Type B pancreatic cell (in vitro differentiated cells): Measurements from ENCODE around the gene ZNF213. TPM values are rescaled to one million over a fixed set of nuclear protein-coding genes. Genes with fewer than 3 reads are reported as not detected.
A peak's percentile ranks its signal among the peaks of the same experiment; 100 is the strongest.
"Not testable (repeated sequence)": the region's sequence is repeated elsewhere in the genome, so short reads cannot be mapped to it uniquely, and the experiment has no call there.

ENCODE experiments used
- DNase-seq: peaks from one replicate; pipeline ENCODE4 v3.0.0; 2021; ENCODE audit warnings: mixed read lengths; ENCODE audit not compliant: unreplicated experiment; ENCODE audit errors: extremely low spot score
- H3K27ac Mint-ChIP-seq: 2 replicates; pipeline ENCODE4 v1.8.0; 2021; ENCODE audit warnings: mild to moderate bottlenecking, mixed read lengths
- H3K27me3 Mint-ChIP-seq: 2 replicates; pipeline ENCODE4 v1.8.0; 2021; ENCODE audit warnings: mixed read lengths
- H3K36me3 Mint-ChIP-seq: 2 replicates; pipeline ENCODE4 v1.8.0; 2021; ENCODE audit warnings: mixed read lengths
- H3K4me1 Mint-ChIP-seq: one replicate; pipeline ENCODE4 v1.8.0; 2021; ENCODE audit warnings: mixed read lengths; ENCODE audit not compliant: unreplicated experiment
- H3K4me3 Mint-ChIP-seq: 2 replicates; pipeline ENCODE4 v1.8.0; 2021; ENCODE audit warnings: mild to moderate bottlenecking, mixed read lengths
- H3K9me3 Mint-ChIP-seq: 2 replicates; pipeline ENCODE4 v1.8.0; 2021; ENCODE audit warnings: mixed read lengths
- total RNA-seq: library from RNA; stranded (reverse); gene quantifications from 2 replicates; pipeline ENCODE4 v1.2.1, GENCODE V29; 2021; ENCODE audit warnings: low replicate concordance
- TF ChIP-seq, protein P1 (sequence below): fragments of 200-600 bp; sonication (generic); conservative IDR thresholded peaks from 2 replicates; pipeline ENCODE4 v1.5.0; 2021; ENCODE audit warnings: antibody characterized with exemption, mild to moderate bottlenecking

The ZNF213 gene
- total RNA-seq, 1 donor from 2014 or later: 13.3 TPM

DNA sequence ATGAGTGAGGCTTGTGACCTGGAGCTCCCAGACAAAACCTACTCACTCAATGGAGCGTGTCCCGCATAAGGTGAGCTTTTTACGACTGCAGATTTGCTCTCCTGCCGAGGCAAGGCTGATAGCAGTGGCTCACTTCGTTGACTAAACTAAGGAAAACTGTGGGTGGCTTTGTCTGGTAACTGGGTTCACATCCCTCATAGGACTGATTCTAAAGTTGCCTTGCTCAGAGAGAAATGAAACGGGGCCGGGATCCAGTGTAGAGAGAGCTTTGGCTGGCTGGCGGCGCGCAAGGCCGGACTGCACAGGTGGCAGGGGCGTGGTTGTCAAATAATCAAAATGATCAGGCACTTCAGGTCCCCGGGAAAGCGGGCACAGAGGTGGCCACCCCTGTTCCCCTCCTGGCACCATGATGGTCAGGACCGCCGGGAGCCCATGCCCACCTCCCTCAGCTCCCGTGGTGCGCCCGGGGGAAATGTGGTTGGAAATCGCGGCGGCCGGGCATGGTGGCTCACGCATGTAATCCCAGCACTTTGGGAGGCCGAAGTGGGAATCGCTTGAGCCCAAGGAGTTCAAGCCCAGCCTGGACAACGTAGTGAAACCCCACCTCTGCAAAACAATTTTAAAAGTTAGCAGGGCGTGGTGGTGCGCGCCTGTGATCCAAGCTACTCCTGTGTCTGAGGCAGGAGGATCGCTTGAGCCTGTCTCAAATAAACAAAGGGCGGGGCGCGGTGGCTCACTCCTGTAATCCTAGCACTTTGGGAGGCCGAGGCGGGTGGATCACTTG lies 26.6 kb downstream of the ZNF213 start:
- DNase-seq: no peak
- Mint-ChIP-seq H3K4me3 (peak overlapping the region; percentile 59), H3K27me3 (peaks cover 24% of the 10 kb centered on the region), H3K36me3 (no peaks in the 10 kb centered on the region), H3K4me1 (peaks cover 14% of the 10 kb centered on the region), H3K9me3 (no peaks in the 10 kb centered on the region), H3K27ac (peak overlapping the region; percentile 67)
- TF ChIP-seq, protein P1, sequence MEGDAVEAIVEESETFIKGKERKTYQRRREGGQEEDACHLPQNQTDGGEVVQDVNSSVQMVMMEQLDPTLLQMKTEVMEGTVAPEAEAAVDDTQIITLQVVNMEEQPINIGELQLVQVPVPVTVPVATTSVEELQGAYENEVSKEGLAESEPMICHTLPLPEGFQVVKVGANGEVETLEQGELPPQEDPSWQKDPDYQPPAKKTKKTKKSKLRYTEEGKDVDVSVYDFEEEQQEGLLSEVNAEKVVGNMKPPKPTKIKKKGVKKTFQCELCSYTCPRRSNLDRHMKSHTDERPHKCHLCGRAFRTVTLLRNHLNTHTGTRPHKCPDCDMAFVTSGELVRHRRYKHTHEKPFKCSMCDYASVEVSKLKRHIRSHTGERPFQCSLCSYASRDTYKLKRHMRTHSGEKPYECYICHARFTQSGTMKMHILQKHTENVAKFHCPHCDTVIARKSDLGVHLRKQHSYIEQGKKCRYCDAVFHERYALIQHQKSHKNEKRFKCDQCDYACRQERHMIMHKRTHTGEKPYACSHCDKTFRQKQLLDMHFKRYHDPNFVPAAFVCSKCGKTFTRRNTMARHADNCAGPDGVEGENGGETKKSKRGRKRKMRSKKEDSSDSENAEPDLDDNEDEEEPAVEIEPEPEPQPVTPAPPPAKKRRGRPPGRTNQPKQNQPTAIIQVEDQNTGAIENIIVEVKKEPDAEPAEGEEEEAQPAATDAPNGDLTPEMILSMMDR: no peak

GRCh38 chr16:3164121-3164991 lies 29.5 kb downstream of the ZNF213 start:
- Mint-ChIP-seq H3K9me3 (no peaks in the 10 kb centered on the region), H3K27me3 (peaks cover 30% of the 10 kb centered on the region), H3K4me3 (no peak overlapping the region), H3K4me1 (no peaks in the 10 kb centered on the region), H3K27ac (no peak overlapping the region), H3K36me3 (no peaks in the 10 kb centered on the region)
- TF ChIP-seq, protein P1: no peak
- DNase-seq: no peak

DNA sequence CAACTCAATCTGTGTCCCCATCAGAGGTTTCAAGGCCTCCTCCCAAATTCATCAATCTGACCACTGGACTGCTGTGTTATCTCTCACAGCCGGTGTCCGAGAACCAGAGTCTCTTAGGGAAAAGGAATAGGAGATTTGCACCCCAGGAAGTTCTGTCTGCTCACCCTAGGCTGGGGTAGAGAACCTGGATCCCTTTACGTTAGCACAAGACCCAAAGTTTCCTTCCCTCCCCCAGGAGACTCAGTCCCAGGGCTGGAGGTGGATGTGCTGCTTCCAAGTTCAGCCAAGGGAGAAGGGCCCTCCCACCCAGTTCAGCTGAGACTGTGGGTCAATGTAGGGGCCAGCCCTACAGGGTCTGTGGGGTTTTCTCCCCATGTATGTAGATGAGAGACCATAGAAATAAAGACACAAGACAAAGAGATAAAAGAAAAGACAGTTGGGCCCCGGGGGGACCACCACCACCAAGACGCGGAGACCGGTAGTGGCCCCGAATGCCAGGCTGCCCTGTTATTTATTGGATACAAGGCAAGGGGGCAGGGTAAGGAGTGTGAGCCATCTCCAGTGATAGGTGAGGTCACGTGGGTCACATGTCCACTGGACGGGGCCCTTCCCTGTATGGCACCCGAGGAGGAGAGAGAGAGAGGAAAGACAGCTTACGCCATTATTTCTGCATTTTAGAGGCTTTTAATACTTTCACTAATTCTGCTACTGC lies 30.4 kb downstream of the ZNF213 start:
- no peak overlapping the region for H3K27ac Mint-ChIP-seq
- no peaks in the 10 kb centered on the region for H3K9me3 Mint-ChIP-seq
- no peak for DNase-seq
- H3K4me1 Mint-ChIP-seq: no peaks in the 10 kb centered on the region
- no peak overlapping the region for H3K4me3 Mint-ChIP-seq
- H3K36me3 Mint-ChIP-seq: no peaks in the 10 kb centered on the region
- TF ChIP-seq, protein P1: no peak
- peaks cover 39% of the 10 kb centered on the region for H3K27me3 Mint-ChIP-seq

DNA sequence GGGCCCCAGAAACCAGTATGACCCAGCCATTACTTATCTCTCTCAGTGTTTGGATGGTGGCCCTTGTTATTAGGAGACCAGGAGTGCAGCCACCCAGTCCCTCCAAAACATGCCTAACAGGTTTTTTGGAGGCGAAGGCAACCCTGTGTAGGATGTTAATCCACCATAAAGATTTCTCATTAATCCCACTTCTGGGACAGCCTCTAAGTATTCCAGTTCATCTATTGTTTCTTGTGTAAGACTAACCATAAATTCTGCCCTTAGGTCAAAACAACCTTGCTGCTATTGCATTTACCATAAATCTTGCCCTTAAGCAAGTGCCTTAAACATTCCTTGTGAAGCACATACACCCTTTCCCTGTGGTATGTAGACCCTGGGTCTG lies 31.7 kb downstream of the ZNF213 start:
- TF ChIP-seq, protein P1: no peak
- DNase-seq: no peak
- Mint-ChIP-seq H3K4me3 (no peak overlapping the region), H3K36me3 (no peaks in the 10 kb centered on the region), H3K9me3 (no peaks in the 10 kb centered on the region), H3K27me3 (peaks cover 49% of the 10 kb centered on the region), H3K27ac (peak overlapping the region; percentile 53), H3K4me1 (no peaks in the 10 kb centered on the region)

- H3K9me3 Mint-ChIP-seq, H3K4me3 Mint-ChIP-seq, H3K36me3 Mint-ChIP-seq, DNase-seq, H3K4me1 Mint-ChIP-seq: not testable (repeated sequence)
- peaks cover 62% of the 10 kb centered on the region for H3K27me3 Mint-ChIP-seq
- peak overlapping the region; percentile 43 for H3K27ac Mint-ChIP-seq
Measured at GRCh38 chr16:3168729-3169128, 33.9 kb downstream of the ZNF213 start.
